Activated CD4-positive, alpha-beta T cell treated with anti-CD3 and anti-CD28 coated beads for 36 hours (primary cell): ENCODE data around the gene PSME3IP1. TPM values are rescaled to one million over a fixed set of nuclear protein-coding genes. Genes with fewer than 3 reads are reported as not detected.

Experiments
- ATAC-seq: fragments of 200-7000 bp; cut with Tn5 transposase; one replicate; pipeline ENCODE4 v1.10.0; 2021; ENCODE audit warnings: mild to moderate bottlenecking, moderate library complexity
- CTCF ChIA-PET: fragments of 350-600 bp; sonication (Branson Sonifier 250); formaldehyde crosslinking; loops from one replicate; lab custom pipeline; 2021; ENCODE audit warnings: antibody characterized with exemption; lab: Charles Lee
- POLR2A ChIA-PET: fragments of 350-600 bp; sonication (Branson Sonifier 250); formaldehyde crosslinking; loops from one replicate; lab custom pipeline; 2021; ENCODE audit warnings: antibody characterized with exemption, inconsistent platforms; lab: Charles Lee
- DNase-seq: peaks from one replicate; pipeline ENCODE4 v3.0.0-alpha.2; 2020
- H3K27ac Mint-ChIP-seq: one replicate; pipeline ENCODE4 v1.8.0; 2021; ENCODE audit warnings: mixed read lengths
- H3K27me3 Mint-ChIP-seq: one replicate; pipeline ENCODE4 v1.8.0; 2021; ENCODE audit warnings: mixed read lengths
- H3K36me3 Mint-ChIP-seq: one replicate; pipeline ENCODE4 v1.8.0; 2021; ENCODE audit warnings: low read depth, mixed read lengths
- H3K4me1 Mint-ChIP-seq: one replicate; pipeline ENCODE4 v1.8.0; 2021; ENCODE audit warnings: mixed read lengths
- H3K4me3 Mint-ChIP-seq: one replicate; pipeline ENCODE4 v1.8.0; 2021; ENCODE audit warnings: mild to moderate bottlenecking, moderate library complexity, mixed read lengths
- H3K9me3 Mint-ChIP-seq: one replicate; pipeline ENCODE4 v1.8.0; 2021; ENCODE audit warnings: low read depth, mixed read lengths
- intact Hi-C, 2 experiments: fragments of 100-400 bp; cut with DNase I in 1 of 2; cut with micrococcal nuclease in 1 of 2; formaldehyde crosslinking; loops; one replicate each; pipeline versions ENCODE4 v1.14.2 to v1.15.1; 2022 to 2024; cut with DNase I, micrococcal nuclease
- total RNA-seq, 2 experiments: library from RNA; stranded (reverse); gene quantifications; one replicate each; pipeline ENCODE4 v1.2.3, GENCODE V29; 2021

The PSME3IP1 gene
- total RNA-seq, 2 experiments from 2014 or later: 111 to 156 TPM

DNA sequence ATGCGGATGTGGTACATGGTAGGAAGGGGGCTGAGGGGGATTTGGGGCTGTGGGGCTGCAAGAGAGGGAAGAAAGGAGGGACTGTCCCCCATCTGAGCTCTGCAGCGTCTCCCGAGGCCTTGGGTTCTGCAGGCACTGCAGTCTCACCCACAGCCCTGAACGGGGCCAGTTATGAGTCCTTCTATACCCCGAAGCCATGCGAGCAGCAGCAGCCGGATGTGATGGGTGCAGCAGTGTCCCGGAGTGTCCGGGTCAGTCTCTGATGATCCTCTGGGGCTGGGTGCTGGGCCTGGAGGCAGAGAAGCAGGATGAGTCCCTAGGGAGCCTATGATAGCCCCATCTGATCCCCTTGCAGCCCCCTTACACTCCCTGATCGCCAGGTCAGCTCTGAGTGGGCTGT is 52.0 kb downstream of the PSME3IP1 start:
- Mint-ChIP-seq H3K36me3 (no peaks in the 10 kb centered on the region), H3K4me1 (peaks cover 59% of the 10 kb centered on the region), H3K27me3 (no peaks in the 10 kb centered on the region), H3K4me3 (no peak overlapping the region), H3K9me3 (no peaks in the 10 kb centered on the region), H3K27ac (peak overlapping the region; percentile 89)
- ATAC-seq (peak; percentile 42), DNase-seq (no peak)
- intact Hi-C loops: no loop called here
- ChIA-PET CTCF (interaction anchor here (1.4 to 1.5 kb wide), 2 partner anchors 7 to 42 kb away, joined by 4 to 6 read pairs; no protein-coding TSS in a partner anchor), POLR2A (no interaction called here)

DNA sequence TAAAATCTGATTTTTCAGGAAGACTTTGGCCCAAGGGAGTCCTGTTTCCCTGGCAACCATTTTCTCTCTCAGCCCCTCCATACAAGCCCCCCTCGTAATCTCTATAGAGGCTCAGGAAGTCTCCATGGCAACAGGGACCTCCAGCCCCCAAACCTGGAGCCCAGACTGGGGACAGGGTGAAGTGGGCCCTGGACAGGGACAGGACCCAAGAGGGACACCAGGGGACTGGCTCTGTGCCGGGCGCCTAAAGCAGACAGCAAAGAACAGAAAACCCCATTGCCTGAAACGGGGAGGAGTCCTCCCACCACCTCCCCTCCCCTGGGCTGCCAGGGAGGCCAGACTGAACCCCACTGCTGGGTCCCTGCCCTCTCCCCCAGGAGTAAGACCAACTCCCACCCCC is 52.8 kb downstream of the PSME3IP1 start:
- Mint-ChIP-seq H3K36me3 (no peaks in the 10 kb centered on the region), H3K27ac (peak overlapping the region; percentile 89), H3K27me3 (no peaks in the 10 kb centered on the region), H3K4me3 (no peak overlapping the region), H3K4me1 (peaks cover 64% of the 10 kb centered on the region), H3K9me3 (no peaks in the 10 kb centered on the region)
- ChIA-PET POLR2A (no interaction called here), CTCF (interaction anchor here (1.5 kb wide), 1 partner anchor 41 kb away, joined by 4 read pairs; no protein-coding TSS in a partner anchor)
- intact Hi-C loops: no loop called here
- DNase-seq (no peak), ATAC-seq (no peak)

DNA sequence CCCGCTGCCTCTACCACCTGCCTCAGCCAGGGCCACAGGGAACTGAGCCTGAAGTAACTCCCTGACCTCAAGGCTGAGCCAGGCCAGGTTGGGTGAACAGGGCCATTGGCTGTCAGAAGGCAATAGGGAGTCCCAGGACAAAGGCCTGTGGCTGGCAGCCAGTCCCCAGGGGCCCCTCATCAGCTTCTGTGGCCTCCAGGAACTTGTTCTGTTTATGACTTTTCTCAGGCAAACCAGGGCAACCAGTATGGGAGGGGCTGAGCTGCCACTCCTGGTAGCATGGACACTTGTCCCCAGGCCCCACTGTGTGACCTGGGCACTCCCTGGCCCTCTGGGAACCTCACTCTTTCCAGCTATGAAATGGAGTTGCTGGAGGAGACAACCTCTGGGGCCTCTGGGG is 53.4 kb downstream of the PSME3IP1 start:
- Mint-ChIP-seq H3K4me3 (no peak overlapping the region), H3K4me1 (peaks cover 68% of the 10 kb centered on the region), H3K9me3 (no peaks in the 10 kb centered on the region), H3K27me3 (no peaks in the 10 kb centered on the region), H3K27ac (peak overlapping the region; percentile 65), H3K36me3 (no peaks in the 10 kb centered on the region)
- ChIA-PET POLR2A (no interaction called here), CTCF (no interaction called here)
- DNase-seq (no peak), ATAC-seq (no peak)
- intact Hi-C loops: no loop called here

DNA sequence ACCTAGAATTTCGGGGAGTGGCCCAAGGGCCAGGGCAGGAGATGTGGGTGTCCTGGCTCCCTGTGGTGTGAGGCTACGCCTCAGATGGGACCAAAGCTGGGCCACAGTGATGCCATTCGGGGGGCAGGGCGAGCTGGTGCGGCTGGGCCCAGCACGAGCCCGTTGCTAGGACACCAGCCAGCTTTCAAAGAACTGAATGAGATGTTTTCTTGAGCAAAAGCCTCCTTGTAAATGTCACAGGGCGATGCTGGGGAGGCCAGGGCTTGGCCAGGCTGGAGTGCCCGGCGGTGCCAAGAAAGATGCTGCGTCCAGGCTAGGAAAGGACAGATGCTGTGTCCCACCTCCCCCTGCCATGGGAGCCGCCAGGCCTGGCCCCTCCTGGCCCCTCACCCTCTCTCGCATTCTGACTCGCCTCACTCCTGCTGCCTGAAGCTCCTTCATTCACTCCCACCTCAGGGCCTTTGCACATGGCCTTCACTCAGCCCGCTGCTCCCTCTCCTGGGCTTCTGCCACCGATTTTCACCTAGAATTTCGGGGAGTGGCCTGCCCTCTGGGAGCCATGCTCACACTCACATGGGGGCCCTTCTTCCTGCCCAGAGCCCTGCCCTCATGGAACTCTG is 54.4 kb downstream of the PSME3IP1 start:
- Mint-ChIP-seq H3K4me1 (peaks cover 77% of the 10 kb centered on the region), H3K4me3 (no peak overlapping the region), H3K9me3 (no peaks in the 10 kb centered on the region), H3K27me3 (no peaks in the 10 kb centered on the region), H3K36me3 (no peaks in the 10 kb centered on the region), H3K27ac (peak overlapping the region; percentile 71)
- CTCF ChIA-PET: interaction anchor here (0.7 kb wide), 1 partner anchor 195 kb away, joined by 3 read pairs; no protein-coding TSS in a partner anchor
- intact Hi-C loops: no loop called here
- POLR2A ChIA-PET: no interaction called here
- DNase-seq (no peak), ATAC-seq (no peak)

DNA sequence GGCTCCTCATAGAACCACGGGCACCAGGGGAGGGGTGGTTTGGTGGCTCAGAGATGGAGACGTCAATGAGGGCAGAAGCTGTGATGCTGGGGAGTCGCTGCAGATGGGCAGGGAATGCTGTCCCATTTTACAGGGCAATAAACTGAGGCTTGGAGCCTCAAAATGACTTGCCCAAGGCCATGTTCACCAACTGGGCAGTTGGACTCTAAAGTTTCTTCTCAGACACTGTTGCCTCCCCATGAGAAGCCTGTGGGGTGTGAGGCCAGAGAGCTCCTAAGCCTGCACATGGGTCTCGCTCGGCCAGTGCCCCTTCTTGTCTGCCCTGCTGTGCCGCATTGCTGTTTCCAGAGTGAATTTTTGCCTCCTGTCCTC is 54.9 kb downstream of the PSME3IP1 start:
- Mint-ChIP-seq H3K4me3 (no peak overlapping the region), H3K4me1 (peaks cover 77% of the 10 kb centered on the region), H3K27ac (peak overlapping the region; percentile 66)

DNA sequence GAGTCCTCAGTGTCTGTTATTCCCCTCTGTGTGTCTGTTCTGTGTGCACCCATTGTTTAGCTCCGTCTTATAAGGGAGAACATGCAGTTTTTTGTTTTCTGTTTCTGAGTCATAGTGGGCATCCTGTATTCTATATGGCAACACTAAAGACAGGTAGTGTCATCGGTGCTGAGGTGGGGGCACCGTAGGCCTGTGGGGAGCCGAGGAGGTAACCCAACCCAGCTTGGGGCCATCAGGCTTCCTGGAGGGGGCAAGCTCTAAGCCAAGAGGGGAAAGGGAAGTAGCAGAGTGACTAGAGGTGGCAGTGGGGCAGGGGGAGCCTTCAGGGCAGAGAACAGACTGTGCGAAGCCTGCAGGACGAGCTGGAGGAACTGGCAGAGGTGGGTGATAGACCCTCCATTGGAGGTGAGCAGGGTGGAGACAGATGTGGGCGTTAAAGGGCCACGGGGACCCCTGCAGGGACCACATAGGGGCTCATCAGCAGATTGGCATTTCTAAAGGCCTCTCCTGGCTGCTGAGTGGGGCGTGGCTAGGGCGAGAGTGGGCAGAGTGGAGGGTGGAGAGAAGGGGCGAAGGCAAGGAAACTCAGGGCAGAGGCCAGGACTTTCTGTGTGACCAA is 57.0 kb downstream of the PSME3IP1 start:
- peaks cover 75% of the 10 kb centered on the region for H3K4me1 Mint-ChIP-seq
- DNase-seq (peak; percentile 74), ATAC-seq (peak; percentile 93)
- no peaks in the 10 kb centered on the region for H3K9me3 Mint-ChIP-seq
- intact Hi-C loops: no loop called here
- CTCF ChIA-PET: interaction anchor here (0.6 to 2.5 kb wide), 4 partner anchors 38 to 288 kb away, joined by 3 to 8 read pairs (median 4); no protein-coding TSS in a partner anchor
- POLR2A ChIA-PET: no interaction called here
- H3K27ac Mint-ChIP-seq: peak overlapping the region; percentile 90
- H3K36me3 Mint-ChIP-seq: no peaks in the 10 kb centered on the region
- H3K4me3 Mint-ChIP-seq: peak overlapping the region; percentile 1
- H3K27me3 Mint-ChIP-seq: no peaks in the 10 kb centered on the region

More for the DNA sequence above, 54.9 kb downstream of the PSME3IP1 start:
- Mint-ChIP-seq H3K36me3 (no peaks in the 10 kb centered on the region), H3K27me3 (no peaks in the 10 kb centered on the region), H3K9me3 (no peaks in the 10 kb centered on the region)
- ATAC-seq: no peak
- intact Hi-C loops: no loop called here
- DNase-seq: no peak
- ChIA-PET CTCF (interaction anchor here (0.7 kb wide), 1 partner anchor 195 kb away, joined by 3 read pairs; no protein-coding TSS in a partner anchor), POLR2A (interaction anchor here (1.2 kb wide), 1 partner anchor 10 kb away, joined by 4 read pairs; no protein-coding TSS in a partner anchor)

DNA sequence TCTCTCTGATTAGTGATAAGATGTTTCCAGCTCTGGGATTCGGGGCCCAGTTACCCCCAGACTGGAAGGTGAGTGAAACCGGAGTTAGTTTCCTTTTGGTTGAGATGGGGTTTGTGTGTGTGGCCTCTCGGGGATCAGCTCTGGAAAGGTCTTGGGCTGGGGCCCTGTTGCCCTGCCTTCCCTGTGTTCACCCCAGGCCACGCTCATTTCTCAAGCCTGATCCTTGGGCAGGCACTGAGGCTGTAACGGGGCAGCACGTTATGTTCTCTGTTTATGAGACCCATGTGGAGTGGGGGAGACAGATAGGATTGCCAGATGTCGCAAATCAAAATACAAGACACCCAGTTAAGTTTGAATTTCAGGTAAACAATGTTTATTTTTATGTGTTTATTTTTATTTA is 58.0 kb downstream of the PSME3IP1 start:
- Mint-ChIP-seq H3K4me3 (no peak overlapping the region), H3K27ac (peak overlapping the region; percentile 40), H3K4me1 (peaks cover 78% of the 10 kb centered on the region), H3K9me3 (no peaks in the 10 kb centered on the region), H3K27me3 (no peaks in the 10 kb centered on the region), H3K36me3 (no peaks in the 10 kb centered on the region)
- POLR2A ChIA-PET: interaction anchor here (0.6 kb wide), 1 partner anchor 16 kb away, joined by 4 read pairs; no protein-coding TSS in a partner anchor
- ATAC-seq (no peak), DNase-seq (no peak)
- CTCF ChIA-PET: interaction anchor here (0.9 to 2.5 kb wide), 4 partner anchors 34 to 289 kb away, joined by 3 to 8 read pairs (median 4); no protein-coding TSS in a partner anchor
- intact Hi-C loops: no loop called here

DNA sequence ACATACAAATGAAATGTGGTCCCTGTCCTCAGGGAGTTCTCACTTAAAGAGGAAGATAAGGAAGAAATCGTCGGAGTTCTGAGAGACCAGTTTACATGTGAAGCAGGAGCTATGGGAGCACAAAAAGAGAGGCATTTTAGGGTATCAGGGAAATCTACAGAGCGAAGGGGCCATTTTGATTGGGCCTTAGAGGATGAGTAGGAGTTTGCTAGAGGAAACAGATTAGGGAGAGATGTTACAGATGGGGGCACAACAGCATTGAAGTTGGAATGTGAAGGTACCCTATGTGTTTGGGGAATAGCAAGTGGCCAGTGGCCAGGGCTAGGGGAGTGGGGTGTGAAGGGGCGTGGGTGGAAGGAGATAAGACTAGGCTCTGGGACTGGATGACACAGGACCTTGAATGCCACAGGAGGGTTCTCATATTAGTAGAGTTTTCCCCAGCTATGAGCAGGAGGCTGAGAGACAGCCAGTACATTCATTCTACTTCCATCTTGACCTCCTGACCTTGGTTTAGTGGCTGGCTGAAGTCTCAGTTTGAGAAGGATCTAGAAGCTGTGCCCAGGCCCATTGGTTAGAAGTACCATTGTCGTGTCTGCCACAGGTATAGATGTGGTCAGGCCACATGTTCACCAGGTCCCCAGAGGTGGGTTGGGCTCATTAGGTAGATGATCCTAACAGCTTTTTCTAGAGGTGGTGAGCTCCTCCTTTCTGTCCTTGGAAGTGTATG is 58.6 kb downstream of the PSME3IP1 start:
- H3K36me3 Mint-ChIP-seq: no peaks in the 10 kb centered on the region
- H3K9me3 Mint-ChIP-seq: no peaks in the 10 kb centered on the region
- CTCF ChIA-PET: interaction anchor here (0.9 to 2.5 kb wide), 5 partner anchors 8 to 43 kb away, joined by 3 to 8 read pairs (median 5); partner anchors contain the start of gene CPNE2
- H3K4me3 Mint-ChIP-seq: no peak overlapping the region
- H3K27ac Mint-ChIP-seq: peak overlapping the region; percentile 40
- POLR2A ChIA-PET: interaction anchor here (0.6 kb wide), 1 partner anchor 15 kb away, joined by 4 read pairs; no protein-coding TSS in a partner anchor
- ATAC-seq: peak; percentile 23
- intact Hi-C loops: no loop called here
- H3K4me1 Mint-ChIP-seq: peaks cover 75% of the 10 kb centered on the region
- no peaks in the 10 kb centered on the region for H3K27me3 Mint-ChIP-seq
- DNase-seq: no peak

DNA sequence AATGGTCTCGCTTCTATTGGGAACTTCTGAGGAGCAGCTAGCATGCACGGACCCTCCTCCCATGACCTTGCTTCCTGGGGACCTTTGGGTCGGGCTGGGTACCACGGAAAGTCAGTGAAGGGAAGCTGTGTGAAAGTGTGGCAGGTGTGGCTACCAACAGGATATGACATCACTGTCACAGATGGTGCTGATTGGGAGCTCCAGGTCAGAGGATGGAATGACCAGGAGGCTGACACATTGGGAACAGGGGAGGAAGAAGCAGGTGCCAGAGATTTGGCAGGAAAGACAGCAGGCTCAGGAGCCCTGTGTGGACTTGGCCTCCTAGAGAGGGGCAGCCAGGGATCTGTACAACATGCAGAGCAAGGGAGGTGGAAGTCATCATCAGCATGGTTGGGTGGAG is 59.4 kb downstream of the PSME3IP1 start:
- no peak overlapping the region for H3K27ac Mint-ChIP-seq
- DNase-seq (no peak), ATAC-seq (no peak)
- ChIA-PET CTCF (interaction anchor here (0.6 to 2.5 kb wide), 7 partner anchors 8 to 42 kb away, joined by 3 to 8 read pairs (median 4); partner anchors contain the start of gene CPNE2), POLR2A (no interaction called here)
- H3K27me3 Mint-ChIP-seq: no peaks in the 10 kb centered on the region
- no peaks in the 10 kb centered on the region for H3K36me3 Mint-ChIP-seq
- peaks cover 68% of the 10 kb centered on the region for H3K4me1 Mint-ChIP-seq
- no peak overlapping the region for H3K4me3 Mint-ChIP-seq
- H3K9me3 Mint-ChIP-seq: no peaks in the 10 kb centered on the region
- intact Hi-C loops: no loop called here

DNA sequence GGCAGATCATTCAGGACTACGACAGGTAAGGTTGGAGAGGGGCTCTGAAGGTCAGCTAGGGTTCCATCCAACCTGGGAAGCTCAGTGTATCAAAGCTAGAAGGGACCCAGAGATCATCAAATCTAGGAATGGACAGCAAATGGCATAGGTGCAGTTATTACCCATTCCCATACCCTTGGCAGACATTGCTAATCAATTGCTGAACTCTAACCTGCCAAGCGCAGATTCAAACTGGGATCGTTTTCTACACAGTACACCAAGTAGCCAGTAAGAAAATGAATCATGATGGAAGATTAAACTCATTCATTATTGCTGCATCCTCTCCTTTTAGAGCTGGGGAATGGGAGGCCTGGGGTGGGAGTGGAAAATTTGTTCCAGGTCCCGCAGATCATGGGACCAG is 59.9 kb downstream of the PSME3IP1 start:
- DNase-seq: no peak
- ChIA-PET POLR2A (no interaction called here), CTCF (interaction anchor here (1.0 to 1.7 kb wide), 5 partner anchors 9 to 42 kb away, joined by 3 to 6 read pairs (median 4); partner anchors contain the start of gene CPNE2)
- H3K4me1 Mint-ChIP-seq: peaks cover 67% of the 10 kb centered on the region
- ATAC-seq: no peak
- no peaks in the 10 kb centered on the region for H3K27me3 Mint-ChIP-seq
- no peaks in the 10 kb centered on the region for H3K9me3 Mint-ChIP-seq
- no peak overlapping the region for H3K27ac Mint-ChIP-seq
- no peaks in the 10 kb centered on the region for H3K36me3 Mint-ChIP-seq
- no peak overlapping the region for H3K4me3 Mint-ChIP-seq
- intact Hi-C loops: no loop called here

DNA sequence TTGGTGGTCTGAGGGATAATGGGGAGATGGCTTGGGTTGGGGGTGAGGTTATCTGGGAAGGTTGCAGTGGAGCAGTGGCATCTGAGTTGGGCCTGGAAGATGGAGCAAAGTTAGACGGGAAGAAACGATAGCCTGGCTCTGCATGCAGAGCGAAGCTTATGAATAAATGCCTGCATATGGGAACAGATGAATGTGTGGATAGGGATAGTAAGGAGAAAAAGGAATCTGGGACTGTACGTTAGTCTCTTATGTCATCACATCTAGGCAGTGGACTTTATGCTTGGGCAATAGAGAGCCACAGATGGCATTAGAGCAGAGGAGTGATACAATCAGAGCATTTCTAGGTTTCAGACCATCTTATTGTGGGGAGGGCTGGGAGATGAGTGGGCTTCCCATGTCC is 60.5 kb downstream of the PSME3IP1 start:
- Mint-ChIP-seq H3K9me3 (no peaks in the 10 kb centered on the region), H3K36me3 (no peaks in the 10 kb centered on the region), H3K27ac (no peak overlapping the region), H3K27me3 (no peaks in the 10 kb centered on the region), H3K4me3 (no peak overlapping the region), H3K4me1 (peaks cover 61% of the 10 kb centered on the region)
- ATAC-seq (no peak), DNase-seq (no peak)
- ChIA-PET POLR2A (no interaction called here), CTCF (interaction anchor here (1.1 kb wide), 1 partner anchor 42 kb away, joined by 3 read pairs; no protein-coding TSS in a partner anchor)
- intact Hi-C loops: no loop called here
